PC-9 (cell line): ENCODE results near the gene ZDHHC14. TPM values are rescaled to one million over a fixed set of nuclear protein-coding genes. Genes with fewer than 3 reads are reported as not detected.
"Not testable (repeated sequence)": the region's sequence is repeated elsewhere in the genome, so short reads cannot be mapped to it uniquely, and the experiment has no call there.

ENCODE experiments used
- BruUV-seq: library from RNA; stranded (reverse); fragments of 400-500 nt; replicated peaks from 2 replicates; lab custom pipeline; 2021; lab: Mats Ljungman, UMichigan
- CTCF ChIA-PET: fragments of 300-600 bp; sonication (Branson Sonifier 250); formaldehyde crosslinking; loops from one replicate; lab custom pipeline; 2022; ENCODE audit warnings: antibody characterized with exemption; lab: Charles Lee
- POLR2A ChIA-PET: fragments of 300-600 bp; sonication (Branson Sonifier 250); formaldehyde crosslinking; loops from one replicate; lab custom pipeline; 2022; ENCODE audit warnings: antibody characterized with exemption; ENCODE audit not compliant: unreplicated experiment; lab: Charles Lee
- DNase-seq, 2 experiments: peaks; one replicate each; pipeline versions ENCODE4 v3.0.0 to v3.0.0-alpha.2; 2015 to 2022; ENCODE audit warnings: mixed read lengths in 1 of 2
- H2AFZ ChIP-seq: fragments of 200-600 bp; sonication (generic); 2 replicates; pipeline ENCODE4 v1.8.1; 2017; ENCODE audit warnings: antibody characterized with exemption
- H3F3A ChIP-seq: fragments of 200-600 bp; sonication (generic); 2 replicates; pipeline ENCODE4 v1.8.1; 2017; ENCODE audit warnings: antibody characterized with exemption, mild to moderate bottlenecking, low read depth; ENCODE audit not compliant: insufficient read depth
- H3K27ac ChIP-seq: fragments of 200-600 bp; sonication (generic); 2 replicates; pipeline ENCODE4 v1.6.1; 2016; ENCODE audit warnings: mixed run types
- H3K27me3 ChIP-seq: fragments of 200-600 bp; sonication (generic); 2 replicates; pipeline ENCODE4 v1.6.1; 2016; ENCODE audit warnings: low read depth, mixed run types; ENCODE audit not compliant: insufficient read depth
- H3K36me3 ChIP-seq: fragments of 200-600 bp; sonication (generic); 2 replicates; pipeline ENCODE4 v1.6.1; 2016; ENCODE audit warnings: low read depth, mixed run types
- H3K4me1 ChIP-seq: fragments of 200-600 bp; sonication (generic); replicated peaks from 2 replicates; pipeline ENCODE4 v1.6.1; 2016; ENCODE audit warnings: mixed run types; ENCODE audit not compliant: insufficient read depth
- H3K4me2 ChIP-seq: fragments of 200-600 bp; sonication (generic); 2 replicates; pipeline ENCODE4 v1.6.1; 2017; ENCODE audit warnings: mixed run types
- H3K4me3 ChIP-seq: fragments of 200-600 bp; sonication (generic); 2 replicates; pipeline ENCODE4 v1.6.1; 2016; ENCODE audit warnings: mixed run types
- H3K79me2 ChIP-seq: fragments of 200-600 bp; sonication (generic); 2 replicates; pipeline ENCODE4 v1.6.1; 2017; ENCODE audit warnings: low read depth, mixed run types
- H3K9me2 ChIP-seq: fragments of 200-600 bp; sonication (generic); 2 replicates; pipeline ENCODE4 v1.8.1; 2017; ENCODE audit warnings: mild to moderate bottlenecking; ENCODE audit not compliant: insufficient read depth
- H3K9me3 ChIP-seq: fragments of 200-600 bp; sonication (generic); 2 replicates; pipeline ENCODE4 v1.8.1; 2016; ENCODE audit warnings: low read depth; ENCODE audit not compliant: insufficient read depth
- H4K20me1 ChIP-seq: fragments of 200-600 bp; sonication (generic); 2 replicates; pipeline ENCODE4 v1.8.1; 2017; ENCODE audit not compliant: insufficient read depth
- EZH2 ChIP-seq: fragments of 200-600 bp; sonication (generic); IDR thresholded peaks from 2 replicates; pipeline ENCODE4 v1.8.0; 2017; ENCODE audit warnings: antibody characterized with exemption, low read depth
- intact Hi-C: fragments of 100-400 bp; cut with micrococcal nuclease; formaldehyde crosslinking; loops from one replicate; pipeline ENCODE4 v1.10.0; 2022; ENCODE audit not compliant: unreplicated experiment
- total RNA-seq: library from RNA; stranded (reverse); gene quantifications from 2 replicates; pipeline ENCODE4 v1.2.3, GENCODE V29; 2021
- TF ChIP-seq, protein P1 (sequence below): fragments of 200-600 bp; sonication (generic); conservative IDR thresholded peaks from 2 replicates; pipeline ENCODE4 v1.6.1; 2017; ENCODE audit warnings: mixed run types, antibody characterized with exemption, mild to moderate bottlenecking, moderate library complexity

The ZDHHC14 gene
- total RNA-seq, 1 experiment from 2014 or later, result 5.6 TPM

DNA sequence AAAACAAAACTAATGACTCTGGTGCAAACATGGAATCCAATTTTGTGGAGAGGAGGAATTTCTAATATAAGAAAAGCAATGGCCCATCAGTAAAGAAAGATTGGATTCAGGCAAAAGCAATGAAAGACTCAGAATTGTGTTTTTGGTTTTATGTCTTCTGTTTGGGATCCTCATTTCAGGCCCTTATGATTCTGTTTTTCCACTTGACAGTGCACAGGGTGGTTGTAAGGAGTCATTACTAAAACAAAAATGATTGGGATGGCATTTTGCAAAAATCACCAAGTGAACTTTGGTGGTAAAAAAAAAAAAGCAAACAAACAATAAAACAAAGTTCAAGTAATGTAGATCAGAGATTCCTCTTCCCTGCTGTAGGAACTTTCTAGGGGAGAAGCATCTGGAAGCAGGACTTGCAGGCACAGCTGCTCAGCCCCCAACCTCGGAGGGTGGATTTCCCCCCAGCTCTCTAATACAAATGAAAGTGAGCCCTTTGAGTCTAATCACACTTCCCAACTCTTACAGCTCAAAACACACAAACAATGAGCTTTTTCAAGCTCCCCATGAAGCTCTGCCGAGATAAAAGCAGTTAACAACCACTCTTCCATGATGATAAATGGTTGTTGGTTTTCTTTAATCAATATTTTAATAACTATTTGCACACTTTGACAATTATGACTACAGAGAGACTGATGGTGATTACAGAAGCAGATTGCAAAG lies 177.7 kb downstream of the ZDHHC14 start:
- no peak for DNase-seq
- ChIA-PET CTCF (no interaction called here), POLR2A (no interaction called here)
- BruUV-seq, result no TSS peak
- TF ChIP-seq, protein P1, sequence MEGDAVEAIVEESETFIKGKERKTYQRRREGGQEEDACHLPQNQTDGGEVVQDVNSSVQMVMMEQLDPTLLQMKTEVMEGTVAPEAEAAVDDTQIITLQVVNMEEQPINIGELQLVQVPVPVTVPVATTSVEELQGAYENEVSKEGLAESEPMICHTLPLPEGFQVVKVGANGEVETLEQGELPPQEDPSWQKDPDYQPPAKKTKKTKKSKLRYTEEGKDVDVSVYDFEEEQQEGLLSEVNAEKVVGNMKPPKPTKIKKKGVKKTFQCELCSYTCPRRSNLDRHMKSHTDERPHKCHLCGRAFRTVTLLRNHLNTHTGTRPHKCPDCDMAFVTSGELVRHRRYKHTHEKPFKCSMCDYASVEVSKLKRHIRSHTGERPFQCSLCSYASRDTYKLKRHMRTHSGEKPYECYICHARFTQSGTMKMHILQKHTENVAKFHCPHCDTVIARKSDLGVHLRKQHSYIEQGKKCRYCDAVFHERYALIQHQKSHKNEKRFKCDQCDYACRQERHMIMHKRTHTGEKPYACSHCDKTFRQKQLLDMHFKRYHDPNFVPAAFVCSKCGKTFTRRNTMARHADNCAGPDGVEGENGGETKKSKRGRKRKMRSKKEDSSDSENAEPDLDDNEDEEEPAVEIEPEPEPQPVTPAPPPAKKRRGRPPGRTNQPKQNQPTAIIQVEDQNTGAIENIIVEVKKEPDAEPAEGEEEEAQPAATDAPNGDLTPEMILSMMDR, result no peak
- TF ChIP-seq EZH2, result no peak
- intact Hi-C loops, result no loop called here
- no peaks in the 10 kb centered on the region for H3K27me3 ChIP-seq
- no peaks in the 10 kb centered on the region for H3K9me2 ChIP-seq
- H3K4me1 ChIP-seq, result no peaks in the 10 kb centered on the region
- H3K4me3 ChIP-seq, result no peak overlapping the region
- no peaks in the 10 kb centered on the region for H3K79me2 ChIP-seq
- no peaks in the 10 kb centered on the region for H3F3A ChIP-seq
- H3K27ac ChIP-seq, result no peak overlapping the region
- H4K20me1 ChIP-seq, result no peaks in the 10 kb centered on the region
- no peaks in the 10 kb centered on the region for H3K36me3 ChIP-seq
- H3K4me2 ChIP-seq, result no peak overlapping the region
- H3K9me3 ChIP-seq, result no peaks in the 10 kb centered on the region
- no peak overlapping the region for H2AFZ ChIP-seq

- no peak for DNase-seq
- Histone ChIP-seq H3K9me3 (no peaks in the 10 kb centered on the region), H3K27ac (no peak overlapping the region), H3K4me3 (no peak overlapping the region), H3F3A (no peaks in the 10 kb centered on the region), H3K9me2 (no peaks in the 10 kb centered on the region), H3K36me3 (no peaks in the 10 kb centered on the region), H3K79me2 (no peaks in the 10 kb centered on the region), H4K20me1 (no peaks in the 10 kb centered on the region), H3K27me3 (no peaks in the 10 kb centered on the region), H3K4me2 (no peak overlapping the region), H2AFZ (no peak overlapping the region), H3K4me1 (no peaks in the 10 kb centered on the region)
- intact Hi-C loops, result no loop called here
- TF ChIP-seq, protein P1, result no peak
- TF ChIP-seq EZH2, result no peak
- no TSS peak for BruUV-seq
- POLR2A ChIA-PET, result no interaction called here
- CTCF ChIA-PET, result no interaction called here
These were observed 178.3 kb downstream of the ZDHHC14 start for GRCh38 chr6:157559201-157559756.

DNA sequence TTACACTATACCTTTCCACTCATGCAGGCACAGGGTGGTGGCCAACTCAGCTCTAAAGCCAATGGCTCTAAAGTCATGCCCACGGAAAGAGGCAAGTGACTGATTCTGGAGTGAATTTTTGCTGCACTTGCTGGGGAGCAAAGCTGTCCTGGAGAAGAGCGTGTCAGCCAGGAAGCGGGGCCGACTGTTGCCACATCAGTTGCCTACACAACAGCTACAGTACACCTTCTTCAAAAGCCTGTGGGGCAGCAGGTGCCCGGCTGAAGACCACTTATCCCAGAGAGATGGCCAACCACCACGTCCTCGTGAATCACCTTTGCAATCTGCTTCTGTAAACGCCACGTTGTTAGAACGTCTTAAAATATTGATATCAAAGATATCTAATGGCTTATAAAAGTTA lies 179.1 kb downstream of the ZDHHC14 start:
- H3K27ac ChIP-seq, H3K79me2 ChIP-seq, H3K27me3 ChIP-seq, H3K9me3 ChIP-seq, H2AFZ ChIP-seq, POLR2A ChIA-PET, H3F3A ChIP-seq, H4K20me1 ChIP-seq, DNase-seq, H3K4me3 ChIP-seq, H3K36me3 ChIP-seq, CTCF ChIA-PET, intact Hi-C loops, H3K4me2 ChIP-seq, BruUV-seq, H3K9me2 ChIP-seq, H3K4me1 ChIP-seq: not testable (repeated sequence)
